ENCODE data around the gene EML3. TPM values are rescaled to one million over a fixed set of nuclear protein-coding genes. Genes with fewer than 3 reads are reported as not detected.

Gene EML3
- polyA plus RNA-seq, 1 donor from 2014 or later, result 0.38 TPM

DNA sequence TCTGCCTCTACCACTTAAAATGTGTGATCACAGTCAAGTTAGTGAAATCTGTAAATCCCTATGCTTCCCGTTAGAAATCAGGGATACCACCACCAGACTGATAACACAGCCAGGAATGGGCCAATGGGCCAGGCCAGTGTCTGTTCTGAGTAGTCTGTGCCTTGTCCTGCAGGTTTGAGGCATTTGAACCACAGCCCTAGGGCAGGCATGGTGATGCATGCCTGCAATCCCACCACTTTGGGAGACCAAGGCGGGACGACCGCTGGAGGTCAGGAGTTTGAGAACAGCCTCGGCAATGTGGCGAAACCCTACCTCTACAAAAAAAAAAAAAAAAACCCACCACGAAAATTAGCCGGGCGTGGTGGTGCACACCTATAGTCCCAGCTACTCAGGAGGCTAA, 53.9 kb downstream of the EML3 start:
- Histone ChIP-seq H3K27ac (ENCODE audit: low read length) (no peak overlapping the region), H3K4me2 (ENCODE audit: low read length) (no peak overlapping the region), H4K20me1 (ENCODE audit: insufficient read depth) (no peaks in the 10 kb centered on the region), H3F3A (ENCODE audit: insufficient read depth, low read length, poor library complexity, severe bottlenecking) (no peaks in the 10 kb centered on the region), H3K9me3 (ENCODE audit: low read length) (no peaks in the 10 kb centered on the region), H3K9ac (ENCODE audit: low read length) (no peak overlapping the region), H3K9me2 (ENCODE audit: insufficient read depth, low read length) (no peaks in the 10 kb centered on the region), H3K27me3 (ENCODE audit: insufficient read depth, low read depth, low read length) (no peaks in the 10 kb centered on the region), H3K79me2 (replicated peaks; ENCODE audit: insufficient read depth, low read length) (no peaks in the 10 kb centered on the region), H2AFZ (ENCODE audit: low read depth, low read length) (no peak overlapping the region), H3K36me3 (ENCODE audit: insufficient read depth, low read length) (no peaks in the 10 kb centered on the region), H3K4me3 (ENCODE audit: low read length) (no peak overlapping the region)
- TF ChIP-seq POLR2AphosphoS5 (IDR thresholded peaks at IDR 0.05) (no peak), EP300 (conservative IDR thresholded peaks at IDR 0.05; ENCODE audit: poor library complexity, severe bottlenecking) (no peak), SMC3 (conservative IDR thresholded peaks at IDR 0.05; ENCODE audit: poor library complexity) (no peak), MXI1 (conservative IDR thresholded peaks at IDR 0.05; ENCODE audit: poor library complexity, severe bottlenecking) (no peak), EZH2 (IDR thresholded peaks at IDR 0.05; ENCODE audit: borderline replicate concordance, insufficient read depth, low read length, poor library complexity, severe bottlenecking) (no peak), RAD21 (conservative IDR thresholded peaks at IDR 0.05) (no peak), TAF1 (IDR thresholded peaks at IDR 0.05; ENCODE audit: low read depth) (no peak), REST (IDR thresholded peaks at IDR 0.05; ENCODE audit: borderline replicate concordance) (no peak)
- TF ChIP-seq, protein P1, sequence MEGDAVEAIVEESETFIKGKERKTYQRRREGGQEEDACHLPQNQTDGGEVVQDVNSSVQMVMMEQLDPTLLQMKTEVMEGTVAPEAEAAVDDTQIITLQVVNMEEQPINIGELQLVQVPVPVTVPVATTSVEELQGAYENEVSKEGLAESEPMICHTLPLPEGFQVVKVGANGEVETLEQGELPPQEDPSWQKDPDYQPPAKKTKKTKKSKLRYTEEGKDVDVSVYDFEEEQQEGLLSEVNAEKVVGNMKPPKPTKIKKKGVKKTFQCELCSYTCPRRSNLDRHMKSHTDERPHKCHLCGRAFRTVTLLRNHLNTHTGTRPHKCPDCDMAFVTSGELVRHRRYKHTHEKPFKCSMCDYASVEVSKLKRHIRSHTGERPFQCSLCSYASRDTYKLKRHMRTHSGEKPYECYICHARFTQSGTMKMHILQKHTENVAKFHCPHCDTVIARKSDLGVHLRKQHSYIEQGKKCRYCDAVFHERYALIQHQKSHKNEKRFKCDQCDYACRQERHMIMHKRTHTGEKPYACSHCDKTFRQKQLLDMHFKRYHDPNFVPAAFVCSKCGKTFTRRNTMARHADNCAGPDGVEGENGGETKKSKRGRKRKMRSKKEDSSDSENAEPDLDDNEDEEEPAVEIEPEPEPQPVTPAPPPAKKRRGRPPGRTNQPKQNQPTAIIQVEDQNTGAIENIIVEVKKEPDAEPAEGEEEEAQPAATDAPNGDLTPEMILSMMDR (IDR thresholded peaks at IDR 0.05; ENCODE audit: poor library complexity, severe bottlenecking), result no peak

GRCh38 chr11:62556875-62557631, 55.5 kb downstream of the EML3 start:
- H2AFZ ChIP-seq (ENCODE audit: low read depth, low read length), result no peak overlapping the region
- no peaks in the 10 kb centered on the region for H3F3A ChIP-seq (ENCODE audit: insufficient read depth, low read length, poor library complexity, severe bottlenecking)
- H3K27ac ChIP-seq (ENCODE audit: low read length), result no peak overlapping the region
- no peaks in the 10 kb centered on the region for H3K36me3 ChIP-seq (ENCODE audit: insufficient read depth, low read length)
- no peaks in the 10 kb centered on the region for H3K27me3 ChIP-seq (ENCODE audit: insufficient read depth, low read depth, low read length)
- no peak overlapping the region for H3K4me3 ChIP-seq (ENCODE audit: low read length)
- no peaks in the 10 kb centered on the region for H3K9me3 ChIP-seq (ENCODE audit: low read length)
- H3K4me2 ChIP-seq (ENCODE audit: low read length), result no peak overlapping the region
- H3K79me2 ChIP-seq (replicated peaks; ENCODE audit: insufficient read depth, low read length), result no peaks in the 10 kb centered on the region
- no peak overlapping the region for H3K9ac ChIP-seq (ENCODE audit: low read length)
- no peak for TF ChIP-seq EZH2 (IDR thresholded peaks at IDR 0.05; ENCODE audit: borderline replicate concordance, insufficient read depth, low read length, poor library complexity, severe bottlenecking)
- TF ChIP-seq MXI1 (conservative IDR thresholded peaks at IDR 0.05; ENCODE audit: poor library complexity, severe bottlenecking), result no peak
- no peaks in the 10 kb centered on the region for H3K9me2 ChIP-seq (ENCODE audit: insufficient read depth, low read length)
- no peaks in the 10 kb centered on the region for H4K20me1 ChIP-seq (ENCODE audit: insufficient read depth)
